ENCODE measurements around the gene MSH5.

MSH5 gene

GRCh38 chr6:31777667-31778050 is 37.9 kb downstream of the MSH5 start:
- Histone ChIP-seq H3K4me3 (ENCODE audit: low read depth, low read length, poor library complexity, severe bottlenecking) (no peak overlapping the region), H3K27ac (ENCODE audit: low read depth, low read length, poor library complexity, severe bottlenecking) (no peak overlapping the region), H3K9me3 (ENCODE audit: low read length) (no peaks in the 10 kb centered on the region), H4K20me1 (ENCODE audit: insufficient read depth, low read length) (no peaks in the 10 kb centered on the region), H2AFZ (ENCODE audit: low read length) (no peak overlapping the region), H3K4me2 (ENCODE audit: low read length) (no peak overlapping the region), H3K9ac (ENCODE audit: low read length) (no peak overlapping the region), H3F3A (ENCODE audit: insufficient read depth, low read length) (no peaks in the 10 kb centered on the region), H3K4me1 (ENCODE audit: insufficient read depth, low read length, severe bottlenecking) (peaks cover 9% of the 10 kb centered on the region), H3K79me2 (ENCODE audit: insufficient read depth, low read length) (no peaks in the 10 kb centered on the region), H3K9me2 (ENCODE audit: low read depth, low read length) (no peaks in the 10 kb centered on the region), H3K36me3 (ENCODE audit: insufficient read depth, low read length) (peaks cover 52% of the 10 kb centered on the region), H3K27me3 (ENCODE audit: insufficient read depth, low read length) (no peaks in the 10 kb centered on the region)
- TF ChIP-seq EZH2 (IDR thresholded peaks at IDR 0.05; ENCODE audit: borderline replicate concordance, low read length): no peak
- no peak for TF ChIP-seq CTCF (IDR thresholded peaks at IDR 0.05; ENCODE audit: low read length)

GRCh38 chr6:31778193-31778592 is 38.4 kb downstream of the MSH5 start:
- no peaks in the 10 kb centered on the region for H3K27me3 ChIP-seq (ENCODE audit: insufficient read depth, low read length)
- H3K9ac ChIP-seq (ENCODE audit: low read length): no peak overlapping the region
- H3K4me2 ChIP-seq (ENCODE audit: low read length): no peak overlapping the region
- no peaks in the 10 kb centered on the region for H3K9me3 ChIP-seq (ENCODE audit: low read length)
- H3K4me1 ChIP-seq (ENCODE audit: insufficient read depth, low read length, severe bottlenecking): peaks cover 9% of the 10 kb centered on the region
- no peaks in the 10 kb centered on the region for H4K20me1 ChIP-seq (ENCODE audit: insufficient read depth, low read length)
- H3K4me3 ChIP-seq (ENCODE audit: low read depth, low read length, poor library complexity, severe bottlenecking): no peak overlapping the region
- H3K79me2 ChIP-seq (ENCODE audit: insufficient read depth, low read length): no peaks in the 10 kb centered on the region
- H3K36me3 ChIP-seq (ENCODE audit: insufficient read depth, low read length): peaks cover 57% of the 10 kb centered on the region
- no peak overlapping the region for H2AFZ ChIP-seq (ENCODE audit: low read length)
- no peak overlapping the region for H3K27ac ChIP-seq (ENCODE audit: low read depth, low read length, poor library complexity, severe bottlenecking)
- no peaks in the 10 kb centered on the region for H3K9me2 ChIP-seq (ENCODE audit: low read depth, low read length)
- TF ChIP-seq CTCF (IDR thresholded peaks at IDR 0.05; ENCODE audit: low read length) (no peak), EZH2 (IDR thresholded peaks at IDR 0.05; ENCODE audit: borderline replicate concordance, low read length) (no peak)
- no peaks in the 10 kb centered on the region for H3F3A ChIP-seq (ENCODE audit: insufficient read depth, low read length)

GRCh38 chr6:31778999-31779885 is 39.4 kb downstream of the MSH5 start:
- peaks cover 67% of the 10 kb centered on the region for H3K36me3 ChIP-seq (ENCODE audit: insufficient read depth, low read length)
- H3K27ac ChIP-seq (ENCODE audit: low read depth, low read length, poor library complexity, severe bottlenecking): no peak overlapping the region
- no peaks in the 10 kb centered on the region for H3K79me2 ChIP-seq (ENCODE audit: insufficient read depth, low read length)
- no peak overlapping the region for H3K9ac ChIP-seq (ENCODE audit: low read length)
- no peak for TF ChIP-seq CTCF (IDR thresholded peaks at IDR 0.05; ENCODE audit: low read length)
- TF ChIP-seq EZH2 (IDR thresholded peaks at IDR 0.05; ENCODE audit: borderline replicate concordance, low read length): no peak
- H3K4me3 ChIP-seq (ENCODE audit: low read depth, low read length, poor library complexity, severe bottlenecking): no peak overlapping the region
- no peaks in the 10 kb centered on the region for H4K20me1 ChIP-seq (ENCODE audit: insufficient read depth, low read length)
- H3K4me2 ChIP-seq (ENCODE audit: low read length): no peak overlapping the region
- no peaks in the 10 kb centered on the region for H3K27me3 ChIP-seq (ENCODE audit: insufficient read depth, low read length)
- H3F3A ChIP-seq (ENCODE audit: insufficient read depth, low read length): no peaks in the 10 kb centered on the region
- no peaks in the 10 kb centered on the region for H3K9me3 ChIP-seq (ENCODE audit: low read length)
- no peaks in the 10 kb centered on the region for H3K9me2 ChIP-seq (ENCODE audit: low read depth, low read length)
- H3K4me1 ChIP-seq (ENCODE audit: insufficient read depth, low read length, severe bottlenecking): peaks cover 9% of the 10 kb centered on the region
- no peak overlapping the region for H2AFZ ChIP-seq (ENCODE audit: low read length)

Data from OCI-LY1 (cell line).